Measurements from ENCODE around the gene EPSTI1.
"Not testable (repeated sequence)": the region's sequence is repeated elsewhere in the genome, so short reads cannot be mapped to it uniquely, and the experiment has no call there.

DNA sequence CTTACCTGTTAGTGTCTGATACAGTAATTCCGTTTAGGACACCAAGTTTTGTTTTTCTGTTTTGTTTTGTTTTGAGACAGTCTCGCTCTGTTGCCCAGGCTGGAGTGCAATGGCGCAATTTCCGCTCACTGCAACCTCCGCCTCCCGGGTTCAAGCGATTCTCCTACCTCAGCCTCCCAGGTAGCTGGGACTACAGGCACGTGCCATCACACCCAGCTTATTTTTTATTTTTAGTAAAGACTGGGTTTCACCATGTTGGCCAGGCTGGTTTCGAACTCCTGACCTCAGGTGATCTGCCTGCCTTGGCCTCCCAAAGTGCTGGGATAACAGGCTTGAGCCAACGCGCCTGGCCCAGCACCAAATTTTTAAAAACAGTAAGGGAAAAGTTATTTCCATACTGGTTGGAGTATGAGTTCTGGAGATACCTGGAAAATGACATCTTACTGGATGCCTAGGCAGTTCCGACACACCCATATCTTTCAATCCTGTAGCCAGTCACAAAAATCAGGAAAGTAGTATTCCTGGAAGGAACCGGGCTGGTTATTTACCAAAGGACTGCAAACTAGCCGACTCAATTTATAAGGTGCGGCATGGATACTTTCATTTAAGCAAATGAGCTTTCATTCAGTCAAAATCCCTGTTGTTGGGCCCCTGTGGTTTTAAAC is 676 bp downstream of the EPSTI1 start:
- TF ChIP-seq POLR2AphosphoS5 (IDR thresholded peaks at IDR 0.05; ENCODE audit: low read depth, low read length); RAD21 (IDR thresholded peaks at IDR 0.05; ENCODE audit: low read length): not testable (repeated sequence)
- TF ChIP-seq, protein P1, sequence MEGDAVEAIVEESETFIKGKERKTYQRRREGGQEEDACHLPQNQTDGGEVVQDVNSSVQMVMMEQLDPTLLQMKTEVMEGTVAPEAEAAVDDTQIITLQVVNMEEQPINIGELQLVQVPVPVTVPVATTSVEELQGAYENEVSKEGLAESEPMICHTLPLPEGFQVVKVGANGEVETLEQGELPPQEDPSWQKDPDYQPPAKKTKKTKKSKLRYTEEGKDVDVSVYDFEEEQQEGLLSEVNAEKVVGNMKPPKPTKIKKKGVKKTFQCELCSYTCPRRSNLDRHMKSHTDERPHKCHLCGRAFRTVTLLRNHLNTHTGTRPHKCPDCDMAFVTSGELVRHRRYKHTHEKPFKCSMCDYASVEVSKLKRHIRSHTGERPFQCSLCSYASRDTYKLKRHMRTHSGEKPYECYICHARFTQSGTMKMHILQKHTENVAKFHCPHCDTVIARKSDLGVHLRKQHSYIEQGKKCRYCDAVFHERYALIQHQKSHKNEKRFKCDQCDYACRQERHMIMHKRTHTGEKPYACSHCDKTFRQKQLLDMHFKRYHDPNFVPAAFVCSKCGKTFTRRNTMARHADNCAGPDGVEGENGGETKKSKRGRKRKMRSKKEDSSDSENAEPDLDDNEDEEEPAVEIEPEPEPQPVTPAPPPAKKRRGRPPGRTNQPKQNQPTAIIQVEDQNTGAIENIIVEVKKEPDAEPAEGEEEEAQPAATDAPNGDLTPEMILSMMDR (IDR thresholded peaks at IDR 0.05): not testable (repeated sequence)
